HepG2 (cell line): ENCODE measurements around the gene MYO18A. TPM values are rescaled to one million over a fixed set of nuclear protein-coding genes. Genes with fewer than 3 reads are reported as not detected.

ENCODE experiments used
- ATAC-seq: fragments of 200-7000 bp; cut with Tn5 transposase; 3 replicates; pipeline ENCODE4 v1.9.1; 2020; ENCODE audit warnings: mild to moderate bottlenecking, moderate library complexity
- BruUV-seq: library from RNA; stranded (reverse); fragments of 400-500 nt; replicated peaks from 2 replicates; lab custom pipeline; 2021; lab: Mats Ljungman, UMichigan
- CTCF ChIA-PET: fragments of 300-600 bp; formaldehyde crosslinking; extraction: SDS; loops from one replicate; lab custom pipeline; 2021; ENCODE audit warnings: low total read pairs, inconsistent platforms, low intra/inter-chr PET ratio; lab: Yijun Ruan, JAX
- POLR2A ChIA-PET: fragments of 350-600 bp; sonication (Branson Sonifier 250); formaldehyde crosslinking; loops from one replicate; lab custom pipeline; 2020; ENCODE audit warnings: antibody characterized with exemption, inconsistent platforms; lab: Yijun Ruan, JAX
- DNase-seq: peaks from one replicate; pipeline ENCODE4 v3.0.0-alpha.2; 2015; ENCODE audit warnings: low spot score
- FAIRE-seq: peaks from 3 replicates; lab custom pipeline; 2011; peaks lifted over from hg19 to GRCh38; lab: Jason Lieb, UNC
- H2AFZ ChIP-seq: one replicate; pipeline ENCODE4 v1.6.1; 2011; ENCODE audit warnings: low read length, inconsistent platforms
- H3K27ac ChIP-seq: fragments of 300-600 bp; 3 replicates; pipeline ENCODE4 v1.8.0; 2011; ENCODE audit warnings: mixed run types, mild to moderate bottlenecking, mixed read lengths, low read length, inconsistent platforms; ENCODE audit not compliant: insufficient read depth; ENCODE audit errors: extremely low read length
- H3K27me3 ChIP-seq, 2 experiments: fragments of 200-600 bp in 1 of 2; 2 replicates in 1 of 2; 3 replicates in 1 of 2; pipeline versions ENCODE4 v1.6.0 to v1.8.0; 2011; ENCODE audit warnings: low read length in 2 of 2, mild to moderate bottlenecking in 2 of 2, moderate library complexity in 2 of 2, inconsistent platforms in 1 of 2; ENCODE audit not compliant: insufficient read depth in 2 of 2, control insufficient read depth in 1 of 2
- H3K36me3 ChIP-seq, 2 experiments: fragments of 200-600 bp in 1 of 2; replicated peaks in 1 of 2; 2 replicates in 1 of 2; 3 replicates in 1 of 2; pipeline versions ENCODE4 v1.5.1 to v1.8.0; 2011; ENCODE audit warnings: low read length in 2 of 2, inconsistent platforms in 1 of 2; ENCODE audit not compliant: insufficient read depth in 2 of 2, control insufficient read depth in 1 of 2
- H3K4me1 ChIP-seq: 2 replicates; pipeline ENCODE4 v1.5.1; 2012; ENCODE audit warnings: low read length, inconsistent platforms; ENCODE audit not compliant: insufficient read depth
- H3K4me2 ChIP-seq: 2 replicates; pipeline ENCODE4 v1.6.0; 2011; ENCODE audit warnings: low read depth, low read length, inconsistent platforms
- H3K4me3 ChIP-seq, 3 experiments: fragments of 200-600 bp in 1 of 3; sonication (generic), shearing (Covaris generic) in 1 of 3; replicated peaks in 1 of 3; 2 replicates each; pipeline ENCODE4 v1.5.1; 2011 to 2016; ENCODE audit warnings: low read length in 3 of 3, inconsistent platforms in 2 of 3, low read depth in 2 of 3, mild to moderate bottlenecking in 2 of 3, control low read depth in 1 of 3, mixed read lengths in 1 of 3; ENCODE audit not compliant: insufficient read depth in 1 of 3
- H3K79me2 ChIP-seq: one replicate; pipeline ENCODE4 v1.6.1; 2011; ENCODE audit warnings: low read length, inconsistent platforms; ENCODE audit not compliant: insufficient read depth
- H3K9ac ChIP-seq: 2 replicates; pipeline ENCODE4 v1.6.0; 2011; ENCODE audit warnings: mild to moderate bottlenecking, low read depth, low read length, inconsistent platforms; ENCODE audit not compliant: insufficient read depth
- H3K9me3 ChIP-seq: 2 replicates; pipeline ENCODE4 v1.5.1; 2012; ENCODE audit warnings: mild to moderate bottlenecking, low read length
- H4K20me1 ChIP-seq: 2 replicates; pipeline ENCODE4 v1.6.0; 2011; ENCODE audit warnings: inconsistent platforms, mild to moderate bottlenecking, low read length, moderate library complexity; ENCODE audit not compliant: insufficient read depth
- ARNTL ChIP-seq: sonication (generic); formaldehyde crosslinking; IDR thresholded peaks from 2 replicates; pipeline ENCODE4 v1.4.0; 2020; ENCODE audit warnings: mild to moderate bottlenecking, missing genetic modification reagents
- GLI4 ChIP-seq: sonication (generic); formaldehyde crosslinking; IDR thresholded peaks from 2 replicates; pipeline ENCODE4 v1.5.1; 2020; ENCODE audit warnings: missing genetic modification reagents, mild to moderate bottlenecking, moderate library complexity, borderline replicate concordance
- IRF9 ChIP-seq: sonication (generic); formaldehyde crosslinking; IDR thresholded peaks from 2 replicates; pipeline ENCODE4 v1.8.0; 2022; ENCODE audit warnings: missing genetic modification reagents, mild to moderate bottlenecking, borderline replicate concordance
- NCOA2 ChIP-seq: sonication (generic); formaldehyde crosslinking; IDR thresholded peaks from 2 replicates; pipeline ENCODE4 v1.8.0; 2022; ENCODE audit warnings: inconsistent platforms
- NFATC3 ChIP-seq: sonication (generic); formaldehyde crosslinking; IDR thresholded peaks from 2 replicates; pipeline ENCODE4 v1.5.1; 2020; ENCODE audit warnings: mild to moderate bottlenecking, missing genetic modification reagents
- NR2F2 ChIP-seq: IDR thresholded peaks from 2 replicates; pipeline ENCODE4 v1.6.1; 2012; ENCODE audit warnings: low read depth, inconsistent platforms, borderline replicate concordance
- SALL2 ChIP-seq: sonication (generic); formaldehyde crosslinking; IDR thresholded peaks from 2 replicates; pipeline ENCODE4 v1.8.1; 2023; ENCODE audit warnings: mild to moderate bottlenecking, missing genetic modification reagents, inconsistent platforms
- YEATS4 ChIP-seq: sonication (generic); formaldehyde crosslinking; IDR thresholded peaks from 2 replicates; pipeline ENCODE4 v1.4.0; 2020; ENCODE audit warnings: missing genetic modification reagents, borderline replicate concordance
- ZNF251 ChIP-seq: sonication (generic); formaldehyde crosslinking; IDR thresholded peaks from 2 replicates; pipeline ENCODE4 v1.9.0; 2021; ENCODE audit warnings: mild to moderate bottlenecking, missing genetic modification reagents
- ZNF788 ChIP-seq: sonication (generic); formaldehyde crosslinking; IDR thresholded peaks from 2 replicates; pipeline ENCODE4 v1.5.0; 2020; ENCODE audit warnings: mild to moderate bottlenecking, missing genetic modification reagents, borderline replicate concordance
- WGBS: methylation state at CpG from one replicate; pipeline ENCODE4 v1.1.6; 2017; ENCODE audit warnings: low lambda C conversion rate; 5-methylcytosine and 5-hydroxymethylcytosine counted together
- in situ Hi-C: cut with HindIII; loops from 2 replicates; pipeline ENCODE4 v1.10.0; 2017; ENCODE audit warnings: low pct_unique_long_range_greater_than_20kb; ENCODE audit not compliant: extremely low pct_ligation_motif_present
- intact Hi-C: fragments of 100-400 bp; cut with micrococcal nuclease; formaldehyde crosslinking; loops from one replicate; pipeline ENCODE4 v1.10.0; 2022; ENCODE audit not compliant: unreplicated experiment
- polyA plus RNA-seq, 8 experiments: library from polyadenylated mRNA; depleted of rRNA in 3 of 8; stranded (reverse) in 7 of 8; unstranded in 1 of 8; fragments of >200 nt; fragmentation: Illumina TruSeq in 4 of 8; extraction: Trizol in 4 of 8; gene quantifications; 2 replicates each; pipeline versions ENCODE4 v1.2.1 to v1.2.3, GENCODE V29; 2011 to 2016; ENCODE audit warnings: low read depth in 4 of 8, missing spikeins in 1 of 8, mixed read lengths in 1 of 8; ENCODE audit not compliant: insufficient read depth in 1 of 8
- total RNA-seq, 5 experiments: library from RNA; depleted of rRNA; stranded (reverse); fragments of >200 nt; fragmentation: Illumina TruSeq; extraction: Trizol; gene quantifications; 2 replicates each; pipeline ENCODE4 v1.2.3, GENCODE V29; 2016; ENCODE audit warnings: low read depth in 1 of 5
- TF ChIP-seq, protein P1 (sequence below): sonication (generic); formaldehyde crosslinking; IDR thresholded peaks from 2 replicates; pipeline ENCODE4 v1.4.0; 2020; ENCODE audit warnings: missing genetic modification reagents
- TF ChIP-seq, protein P2 (sequence below): sonication (generic); formaldehyde crosslinking; IDR thresholded peaks from 2 replicates; pipeline ENCODE4 v1.4.0; 2020; ENCODE audit warnings: missing genetic modification reagents, mild to moderate bottlenecking, borderline replicate concordance
- TF ChIP-seq, protein P3 (sequence below): sonication (generic); formaldehyde crosslinking; IDR thresholded peaks from 2 replicates; pipeline ENCODE4 v1.9.0; 2021; ENCODE audit warnings: missing genetic modification reagents, borderline replicate concordance
- TF ChIP-seq, protein P4 (sequence below): sonication (generic); formaldehyde crosslinking; conservative IDR thresholded peaks from 2 replicates; pipeline ENCODE4 v1.4.0; 2020; ENCODE audit warnings: missing genetic modification reagents

Gene MYO18A
- total and polyA plus RNA-seq, 2 of the 13 experiments (the other 11 are each of a cell fraction or from before 2014, with no cell fraction given) = 16.8 to 24.8 TPM

DNA sequence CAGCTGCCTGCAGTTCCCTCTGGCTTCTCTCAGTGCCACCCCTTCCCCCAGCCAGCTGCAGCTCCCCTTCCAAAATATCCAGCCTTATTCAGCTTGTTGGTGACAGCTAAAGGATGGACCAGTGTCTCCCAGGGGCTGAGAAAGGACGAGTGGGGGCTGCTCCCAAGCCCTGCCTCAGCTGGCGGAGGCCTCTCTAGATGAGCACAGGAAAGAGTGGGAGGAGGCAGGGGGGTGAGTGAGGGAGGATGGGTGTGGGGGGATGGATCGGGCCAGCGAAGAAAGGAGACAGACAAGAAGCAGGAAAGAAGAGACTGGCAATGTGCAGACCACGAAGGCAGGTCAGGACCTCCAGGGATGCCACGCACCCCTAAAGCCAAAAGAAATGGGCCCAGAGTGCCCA is 119.7 kb downstream of the MYO18A start (continued):
- TF ChIP-seq, protein P1, sequence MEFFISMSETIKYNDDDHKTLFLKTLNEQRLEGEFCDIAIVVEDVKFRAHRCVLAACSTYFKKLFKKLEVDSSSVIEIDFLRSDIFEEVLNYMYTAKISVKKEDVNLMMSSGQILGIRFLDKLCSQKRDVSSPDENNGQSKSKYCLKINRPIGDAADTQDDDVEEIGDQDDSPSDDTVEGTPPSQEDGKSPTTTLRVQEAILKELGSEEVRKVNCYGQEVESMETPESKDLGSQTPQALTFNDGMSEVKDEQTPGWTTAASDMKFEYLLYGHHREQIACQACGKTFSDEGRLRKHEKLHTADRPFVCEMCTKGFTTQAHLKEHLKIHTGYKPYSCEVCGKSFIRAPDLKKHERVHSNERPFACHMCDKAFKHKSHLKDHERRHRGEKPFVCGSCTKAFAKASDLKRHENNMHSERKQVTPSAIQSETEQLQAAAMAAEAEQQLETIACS (CRISPR knock-in tag) = no peak
- TF ChIP-seq, protein P2, sequence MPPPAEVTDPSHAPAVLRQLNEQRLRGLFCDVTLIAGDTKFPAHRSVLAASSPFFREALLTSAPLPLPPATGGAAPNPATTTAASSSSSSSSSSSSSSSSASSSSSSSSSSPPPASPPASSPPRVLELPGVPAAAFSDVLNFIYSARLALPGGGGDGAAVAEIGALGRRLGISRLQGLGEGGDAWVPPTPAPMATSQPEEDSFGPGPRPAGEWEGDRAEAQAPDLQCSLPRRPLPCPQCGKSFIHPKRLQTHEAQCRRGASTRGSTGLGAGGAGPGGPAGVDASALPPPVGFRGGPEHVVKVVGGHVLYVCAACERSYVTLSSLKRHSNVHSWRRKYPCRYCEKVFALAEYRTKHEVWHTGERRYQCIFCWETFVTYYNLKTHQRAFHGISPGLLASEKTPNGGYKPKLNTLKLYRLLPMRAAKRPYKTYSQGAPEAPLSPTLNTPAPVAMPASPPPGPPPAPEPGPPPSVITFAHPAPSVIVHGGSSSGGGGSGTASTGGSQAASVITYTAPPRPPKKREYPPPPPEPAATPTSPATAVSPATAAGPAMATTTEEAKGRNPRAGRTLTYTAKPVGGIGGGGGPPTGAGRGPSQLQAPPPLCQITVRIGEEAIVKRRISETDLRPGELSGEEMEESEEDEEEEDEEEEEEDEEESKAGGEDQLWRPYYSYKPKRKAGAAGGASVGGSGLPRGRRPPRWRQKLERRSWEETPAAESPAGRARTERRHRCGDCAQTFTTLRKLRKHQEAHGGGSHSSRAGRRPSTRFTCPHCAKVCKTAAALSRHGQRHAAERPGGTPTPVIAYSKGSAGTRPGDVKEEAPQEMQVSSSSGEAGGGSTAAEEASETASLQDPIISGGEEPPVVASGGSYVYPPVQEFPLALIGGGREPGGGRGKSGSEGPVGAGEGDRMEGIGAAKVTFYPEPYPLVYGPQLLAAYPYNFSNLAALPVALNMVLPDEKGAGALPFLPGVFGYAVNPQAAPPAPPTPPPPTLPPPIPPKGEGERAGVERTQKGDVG (CRISPR knock-in tag) = no peak
- no peak for TF ChIP-seq ARNTL (CRISPR knock-in tag)

DNA sequence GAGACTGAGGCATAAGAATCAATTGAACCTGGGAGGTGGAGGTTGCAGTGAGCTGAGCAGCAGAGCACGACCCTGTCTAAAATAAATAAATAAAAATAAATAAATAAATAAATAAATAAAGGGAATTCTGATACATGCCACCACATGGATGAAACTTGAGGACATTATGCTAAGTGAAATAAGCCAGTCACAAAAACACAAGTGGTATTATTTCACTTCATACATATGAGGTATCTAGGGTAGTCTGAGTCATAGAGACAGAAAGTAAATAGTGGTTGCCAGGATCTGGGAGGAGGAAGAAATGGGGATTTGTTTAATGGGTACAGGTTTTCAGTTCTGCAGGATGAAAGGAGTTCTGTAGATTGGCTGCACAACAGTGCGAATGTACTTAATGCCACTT is 120.9 kb downstream of the MYO18A start:
- WGBS = 77% methylated on average over 2 of the region's 2 CpGs
- in situ Hi-C loops (no loop called here), intact Hi-C loops (no loop called here)
- no peak overlapping the region for H3K4me3 ChIP-seq
- ATAC-seq (no peak), FAIRE-seq (no peak), DNase-seq (peak; percentile 28)
- H3K4me1 ChIP-seq = no peaks in the 10 kb centered on the region
- no TSS peak for BruUV-seq
- H3K9me3 ChIP-seq = no peaks in the 10 kb centered on the region
- no peaks in the 10 kb centered on the region for H3K79me2 ChIP-seq
- H4K20me1 ChIP-seq = no peaks in the 10 kb centered on the region
- no peak overlapping the region for H3K4me2 ChIP-seq
- H3K27ac ChIP-seq = no peak overlapping the region
- H3K9ac ChIP-seq = no peak overlapping the region
- ChIA-PET CTCF (no interaction called here), POLR2A (interaction anchor here (1.1 kb wide), 1 partner anchor 16 kb away, joined by 3 read pairs; no protein-coding TSS in a partner anchor)
- no peak overlapping the region for H2AFZ ChIP-seq
- peaks cover 14 to 22% of the 10 kb centered on the region in 2 experiments for H3K36me3 ChIP-seq
- no peaks in the 10 kb centered on the region for H3K27me3 ChIP-seq
- no peak for TF ChIP-seq GLI4 (CRISPR knock-in tag)
- TF ChIP-seq YEATS4 (CRISPR knock-in tag) = no peak
- TF ChIP-seq, protein P3, sequence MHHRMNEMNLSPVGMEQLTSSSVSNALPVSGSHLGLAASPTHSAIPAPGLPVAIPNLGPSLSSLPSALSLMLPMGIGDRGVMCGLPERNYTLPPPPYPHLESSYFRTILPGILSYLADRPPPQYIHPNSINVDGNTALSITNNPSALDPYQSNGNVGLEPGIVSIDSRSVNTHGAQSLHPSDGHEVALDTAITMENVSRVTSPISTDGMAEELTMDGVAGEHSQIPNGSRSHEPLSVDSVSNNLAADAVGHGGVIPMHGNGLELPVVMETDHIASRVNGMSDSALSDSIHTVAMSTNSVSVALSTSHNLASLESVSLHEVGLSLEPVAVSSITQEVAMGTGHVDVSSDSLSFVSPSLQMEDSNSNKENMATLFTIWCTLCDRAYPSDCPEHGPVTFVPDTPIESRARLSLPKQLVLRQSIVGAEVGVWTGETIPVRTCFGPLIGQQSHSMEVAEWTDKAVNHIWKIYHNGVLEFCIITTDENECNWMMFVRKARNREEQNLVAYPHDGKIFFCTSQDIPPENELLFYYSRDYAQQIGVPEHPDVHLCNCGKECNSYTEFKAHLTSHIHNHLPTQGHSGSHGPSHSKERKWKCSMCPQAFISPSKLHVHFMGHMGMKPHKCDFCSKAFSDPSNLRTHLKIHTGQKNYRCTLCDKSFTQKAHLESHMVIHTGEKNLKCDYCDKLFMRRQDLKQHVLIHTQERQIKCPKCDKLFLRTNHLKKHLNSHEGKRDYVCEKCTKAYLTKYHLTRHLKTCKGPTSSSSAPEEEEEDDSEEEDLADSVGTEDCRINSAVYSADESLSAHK (CRISPR knock-in tag) = no peak
- no peak for TF ChIP-seq ZNF251 (CRISPR knock-in tag)
- TF ChIP-seq, protein P4, sequence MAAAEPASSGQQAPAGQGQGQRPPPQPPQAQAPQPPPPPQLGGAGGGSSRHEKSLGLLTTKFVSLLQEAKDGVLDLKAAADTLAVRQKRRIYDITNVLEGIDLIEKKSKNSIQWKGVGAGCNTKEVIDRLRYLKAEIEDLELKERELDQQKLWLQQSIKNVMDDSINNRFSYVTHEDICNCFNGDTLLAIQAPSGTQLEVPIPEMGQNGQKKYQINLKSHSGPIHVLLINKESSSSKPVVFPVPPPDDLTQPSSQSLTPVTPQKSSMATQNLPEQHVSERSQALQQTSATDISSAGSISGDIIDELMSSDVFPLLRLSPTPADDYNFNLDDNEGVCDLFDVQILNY = no peak
- no peak for TF ChIP-seq NR2F2
- TF ChIP-seq NCOA2 (CRISPR knock-in tag) = no peak
- TF ChIP-seq ZNF788 (CRISPR knock-in tag) = no peak
- TF ChIP-seq SALL2 (CRISPR knock-in tag) = no peak
- TF ChIP-seq NFATC3 = no peak
- TF ChIP-seq IRF9 (CRISPR knock-in tag) = no peak
